ENCODE results near the gene MZT2B.
"Not testable (repeated sequence)": the region's sequence is repeated elsewhere in the genome, so short reads cannot be mapped to it uniquely, and the experiment has no call there.

DNA sequence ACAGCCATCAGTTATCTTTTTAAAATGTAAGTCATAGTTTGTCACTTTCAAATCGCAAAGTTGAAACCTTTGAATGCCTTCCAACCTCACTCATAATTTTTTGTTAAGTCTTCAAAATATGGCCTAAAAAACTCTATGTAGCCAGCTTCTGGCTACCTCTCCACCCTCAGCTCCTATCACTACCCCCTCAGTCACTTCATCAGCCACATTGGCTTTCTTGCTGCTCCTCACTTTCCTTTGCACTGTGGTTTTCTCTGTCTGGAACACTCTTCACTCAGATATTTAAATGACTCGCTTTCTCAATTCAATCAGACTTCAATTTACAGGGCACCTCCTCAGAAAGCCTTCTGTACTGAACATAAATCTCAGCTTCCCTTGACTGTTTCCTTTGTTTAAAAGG is 51.0 kb downstream of the MZT2B start:
- TF ChIP-seq EZH2phosphoT487 (IDR thresholded peaks at IDR 0.05; ENCODE audit: insufficient read depth, low read depth); EZH2 (IDR thresholded peaks at IDR 0.05; ENCODE audit: insufficient read depth, poor library complexity, severe bottlenecking): not testable (repeated sequence)

All from GM23248 (cell line).